Measurements from ENCODE around the gene LCOR.

LCOR gene

GRCh38 chr10:97037365-97038361, 205.6 kb downstream of the LCOR start:
- peak; percentile 25 for DNase-seq

DNA sequence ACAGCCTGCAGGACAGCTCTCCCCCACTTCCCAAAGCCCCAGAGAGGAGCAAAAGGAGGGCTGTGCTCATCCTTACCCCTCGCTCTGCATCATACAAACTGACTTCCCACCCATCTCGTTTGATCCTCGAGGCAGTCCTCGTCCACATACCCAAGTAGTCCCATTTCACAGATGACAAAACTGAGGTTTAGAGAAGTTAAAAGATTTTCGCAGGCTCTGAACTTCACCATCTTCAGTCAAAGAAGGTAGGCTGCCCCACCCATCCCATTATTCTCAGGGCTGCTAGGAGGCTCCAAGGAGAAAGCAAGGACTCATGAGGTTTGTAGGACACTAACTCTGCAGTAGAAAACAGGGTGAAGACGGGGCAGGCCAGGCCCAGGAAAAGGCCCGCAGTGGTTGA, 206.6 kb downstream of the LCOR start:
- DNase-seq: no peak

- no peak for DNase-seq
Observed at GRCh38 chr10:97039538-97040247, 207.6 kb downstream of the LCOR start.

- no peak for DNase-seq
Observed at GRCh38 chr10:97040248-97040584, 208.1 kb downstream of the LCOR start.

- no peak for DNase-seq
Observed at GRCh38 chr10:97040706-97041105, 208.6 kb downstream of the LCOR start.

GRCh38 chr10:97042081-97042480, 210.0 kb downstream of the LCOR start:
- no peak for DNase-seq

GRCh38 chr10:97042716-97043562, 210.8 kb downstream of the LCOR start:
- DNase-seq: no peak

DNA sequence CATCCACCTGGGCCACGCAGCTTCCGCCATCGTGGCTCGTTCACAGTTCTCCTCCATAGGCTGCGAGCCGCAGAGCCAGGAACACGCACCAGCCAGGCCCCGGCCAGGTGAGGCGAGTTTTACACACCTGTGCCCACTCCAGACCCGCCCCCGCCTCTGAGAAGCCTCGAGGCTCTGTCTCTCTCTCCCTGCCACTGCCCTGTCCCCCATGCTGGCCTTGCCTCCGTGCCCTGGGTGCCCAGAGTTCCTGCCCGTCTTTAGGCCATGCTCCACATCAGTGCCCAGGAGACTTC, 211.4 kb downstream of the LCOR start:
- DNase-seq: no peak

Measured in NCI-H2081 treated with DMSO at 0.1 percent for 48 hours (cell line).